HG03378 (cell line): Measurements from ENCODE around the gene ARNT2.
"Not testable (repeated sequence)": the region's sequence is repeated elsewhere in the genome, so short reads cannot be mapped to it uniquely, and the experiment has no call there.

Source experiments
- ATAC-seq: cut with Tn5 transposase; IDR thresholded peaks from one replicate; pipeline ENCODE4 v1.9.1; 2021; ENCODE audit warnings: mild to moderate bottlenecking, moderate library complexity; ENCODE audit not compliant: unreplicated experiment

The ARNT2 gene

GRCh38 chr15:80509800-80510199 is 105.6 kb downstream of the ARNT2 start:
- no peak for ATAC-seq

GRCh38 chr15:80510985-80511384 is 106.8 kb downstream of the ARNT2 start:
- not testable (repeated sequence) for ATAC-seq

GRCh38 chr15:80512726-80513660 is 108.8 kb downstream of the ARNT2 start:
- no peak for ATAC-seq

- no peak for ATAC-seq
These were observed 110.0 kb downstream of the ARNT2 start for GRCh38 chr15:80514071-80514780.

GRCh38 chr15:80517290-80517689 is 113.1 kb downstream of the ARNT2 start:
- ATAC-seq = no peak

GRCh38 chr15:80518522-80518921 is 114.3 kb downstream of the ARNT2 start:
- ATAC-seq = no peak

GRCh38 chr15:80523746-80524145 is 119.6 kb downstream of the ARNT2 start:
- ATAC-seq = no peak

GRCh38 chr15:80525853-80526252 is 121.7 kb downstream of the ARNT2 start:
- no peak for ATAC-seq

GRCh38 chr15:80526556-80527340 is 122.6 kb downstream of the ARNT2 start:
- ATAC-seq = no peak

GRCh38 chr15:80527406-80527805 is 123.2 kb downstream of the ARNT2 start:
- no peak for ATAC-seq

- no peak for ATAC-seq
These were observed 123.8 kb downstream of the ARNT2 start for GRCh38 chr15:80527961-80528360.

- no peak for ATAC-seq
These were observed 126.7 kb downstream of the ARNT2 start for GRCh38 chr15:80530737-80531365.

GRCh38 chr15:80531388-80531787 is 127.2 kb downstream of the ARNT2 start:
- ATAC-seq = no peak

GRCh38 chr15:80531796-80532195 is 127.6 kb downstream of the ARNT2 start:
- ATAC-seq = no peak

- no peak for ATAC-seq
These were observed 129.7 kb downstream of the ARNT2 start for GRCh38 chr15:80533790-80534333.

- no peak for ATAC-seq
These were observed 132.0 kb downstream of the ARNT2 start for GRCh38 chr15:80536231-80536630.

GRCh38 chr15:80536716-80537115 is 132.5 kb downstream of the ARNT2 start:
- no peak for ATAC-seq

- ATAC-seq = no peak
These were observed 140.9 kb downstream of the ARNT2 start for GRCh38 chr15:80545078-80545477.

- no peak for ATAC-seq
These were observed 143.1 kb downstream of the ARNT2 start for GRCh38 chr15:80547264-80547663.

GRCh38 chr15:80549191-80549590 is 145.0 kb downstream of the ARNT2 start:
- no peak for ATAC-seq
